ENCODE data around the gene GJB3. TPM values are rescaled to one million over a fixed set of nuclear protein-coding genes. Genes with fewer than 3 reads are reported as not detected.
A peak's percentile ranks its signal among the peaks of the same experiment; 100 is the strongest.

The GJB3 gene
- total RNA-seq, 1 donor from 2014 or later = 0.80 TPM

DNA sequence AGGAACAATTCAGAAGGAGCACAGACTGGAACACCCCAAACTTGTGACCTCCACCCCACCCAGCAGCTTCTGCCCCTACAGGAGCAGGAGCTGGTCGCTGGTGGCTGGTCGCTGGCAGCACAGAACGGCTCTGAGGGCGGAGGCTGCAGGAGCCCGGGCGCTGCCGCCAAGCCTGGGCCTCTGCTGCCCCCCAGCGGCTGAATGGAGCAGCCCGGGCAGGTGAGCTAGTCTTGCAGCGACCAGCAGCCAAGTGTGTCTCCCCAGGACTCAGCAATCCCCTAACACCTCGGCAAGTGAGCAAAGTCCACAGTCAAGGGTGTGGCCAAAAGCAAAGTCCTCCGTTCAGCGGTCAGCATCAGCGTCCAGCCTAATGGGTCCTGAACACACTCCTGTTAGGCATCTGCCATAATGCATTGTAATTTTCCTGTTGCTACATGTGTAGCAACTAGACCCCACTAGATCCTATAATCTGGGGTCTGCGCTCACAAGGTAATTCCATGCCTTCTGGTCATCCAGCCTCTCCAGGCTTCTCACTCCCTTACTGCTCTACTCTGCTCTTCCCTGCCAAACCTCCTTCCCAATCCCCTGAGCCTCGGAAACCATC lies 38.2 kb upstream of the GJB3 start:
- H3K4me3 ChIP-seq = no peak overlapping the region
- H3K27ac ChIP-seq = no peak overlapping the region
- intact Hi-C loops (cut with DNase I) = no loop called here
- H3K9me3 ChIP-seq = no peaks in the 10 kb centered on the region
- H3K4me1 ChIP-seq = no peaks in the 10 kb centered on the region
- TF ChIP-seq, protein P1, sequence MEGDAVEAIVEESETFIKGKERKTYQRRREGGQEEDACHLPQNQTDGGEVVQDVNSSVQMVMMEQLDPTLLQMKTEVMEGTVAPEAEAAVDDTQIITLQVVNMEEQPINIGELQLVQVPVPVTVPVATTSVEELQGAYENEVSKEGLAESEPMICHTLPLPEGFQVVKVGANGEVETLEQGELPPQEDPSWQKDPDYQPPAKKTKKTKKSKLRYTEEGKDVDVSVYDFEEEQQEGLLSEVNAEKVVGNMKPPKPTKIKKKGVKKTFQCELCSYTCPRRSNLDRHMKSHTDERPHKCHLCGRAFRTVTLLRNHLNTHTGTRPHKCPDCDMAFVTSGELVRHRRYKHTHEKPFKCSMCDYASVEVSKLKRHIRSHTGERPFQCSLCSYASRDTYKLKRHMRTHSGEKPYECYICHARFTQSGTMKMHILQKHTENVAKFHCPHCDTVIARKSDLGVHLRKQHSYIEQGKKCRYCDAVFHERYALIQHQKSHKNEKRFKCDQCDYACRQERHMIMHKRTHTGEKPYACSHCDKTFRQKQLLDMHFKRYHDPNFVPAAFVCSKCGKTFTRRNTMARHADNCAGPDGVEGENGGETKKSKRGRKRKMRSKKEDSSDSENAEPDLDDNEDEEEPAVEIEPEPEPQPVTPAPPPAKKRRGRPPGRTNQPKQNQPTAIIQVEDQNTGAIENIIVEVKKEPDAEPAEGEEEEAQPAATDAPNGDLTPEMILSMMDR (IDR thresholded peaks at IDR 0.05) = peak; percentile 96
- ATAC-seq (peak; percentile 91 to 92), DNase-seq (peak; percentile 83)
- H3K36me3 ChIP-seq = no peaks in the 10 kb centered on the region
- H3K27me3 ChIP-seq (ENCODE audit: low read depth) = no peaks in the 10 kb centered on the region

DNA sequence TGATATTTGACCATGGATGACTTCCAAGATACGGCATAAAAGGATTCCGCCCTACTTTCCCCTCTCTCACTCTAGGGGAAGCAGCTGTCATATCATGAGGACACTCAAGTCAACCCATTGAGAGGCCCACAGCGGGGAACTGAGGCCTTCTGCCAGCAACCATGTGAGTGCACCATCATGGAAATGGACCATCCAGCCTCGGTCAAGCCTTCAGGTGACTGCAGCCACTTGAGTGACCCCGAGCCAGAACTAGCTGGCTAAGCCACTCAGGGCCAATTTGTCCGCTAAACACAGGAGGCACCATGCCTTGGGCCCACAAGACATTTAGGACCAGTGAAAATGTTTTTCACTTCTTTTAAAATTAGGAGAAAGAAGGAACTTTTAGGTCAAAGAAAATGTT lies 37.2 kb upstream of the GJB3 start:
- H3K4me1 ChIP-seq = no peaks in the 10 kb centered on the region
- ATAC-seq = no peak
- intact Hi-C loops (cut with DNase I) = no loop called here
- H3K27ac ChIP-seq = no peak overlapping the region
- TF ChIP-seq, protein P1 (IDR thresholded peaks at IDR 0.05) = no peak
- no peak for DNase-seq
- H3K4me3 ChIP-seq = no peak overlapping the region
- no peaks in the 10 kb centered on the region for H3K9me3 ChIP-seq
- H3K27me3 ChIP-seq (ENCODE audit: low read depth) = no peaks in the 10 kb centered on the region
- no peaks in the 10 kb centered on the region for H3K36me3 ChIP-seq

DNA sequence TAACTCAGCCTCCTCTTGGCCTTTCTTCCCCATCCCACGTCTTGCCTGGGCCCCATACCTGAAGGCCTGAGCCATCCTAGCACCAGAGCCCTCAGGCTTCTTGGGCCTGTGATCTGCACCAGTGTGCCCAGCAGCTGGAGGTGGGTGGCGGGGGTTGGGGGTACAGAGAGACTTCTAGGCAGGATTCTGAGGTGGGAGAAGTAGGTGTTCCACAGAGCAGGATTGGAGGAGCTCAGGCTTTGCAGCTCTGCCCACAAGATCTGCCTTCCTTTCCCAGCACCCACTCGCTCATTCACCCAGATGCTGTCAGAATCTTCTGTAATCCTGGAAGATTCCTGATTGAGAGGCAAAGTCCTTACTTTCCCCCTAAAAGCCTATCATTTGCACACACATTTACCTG lies 36.2 kb upstream of the GJB3 start:
- H3K9me3 ChIP-seq = no peaks in the 10 kb centered on the region
- intact Hi-C loops (cut with DNase I) = no loop called here
- no peaks in the 10 kb centered on the region for H3K27me3 ChIP-seq (ENCODE audit: low read depth)
- no peak overlapping the region for H3K27ac ChIP-seq
- no peak for DNase-seq
- no peak overlapping the region for H3K4me3 ChIP-seq
- H3K4me1 ChIP-seq = no peaks in the 10 kb centered on the region
- no peaks in the 10 kb centered on the region for H3K36me3 ChIP-seq
- no peak for ATAC-seq
- TF ChIP-seq, protein P1 (IDR thresholded peaks at IDR 0.05) = no peak

DNA sequence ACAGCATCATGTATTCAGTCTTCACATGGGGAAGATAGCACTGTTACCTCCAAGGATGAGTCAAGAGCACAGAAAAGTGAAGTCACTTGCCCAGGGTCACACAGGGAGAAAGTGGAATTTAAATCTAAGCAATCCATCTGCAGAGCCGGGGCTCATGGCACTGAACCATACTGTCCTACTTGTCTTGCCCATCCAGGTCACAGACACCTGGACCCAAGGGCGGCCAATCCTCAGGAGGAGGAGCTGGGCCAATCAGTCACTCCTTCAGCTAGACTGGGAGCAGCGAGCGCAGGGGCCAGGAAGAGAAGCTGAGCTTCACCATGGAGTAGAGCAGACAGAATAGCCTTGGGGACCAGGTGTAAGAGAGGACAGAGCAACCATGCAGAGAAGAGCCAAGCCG lies 35.3 kb upstream of the GJB3 start:
- intact Hi-C loops (cut with DNase I) = no loop called here
- Histone ChIP-seq H3K27ac (no peak overlapping the region), H3K36me3 (no peaks in the 10 kb centered on the region), H3K9me3 (no peaks in the 10 kb centered on the region), H3K4me1 (no peaks in the 10 kb centered on the region), H3K27me3 (ENCODE audit: low read depth) (no peaks in the 10 kb centered on the region), H3K4me3 (no peak overlapping the region)
- no peak for DNase-seq
- TF ChIP-seq, protein P1 (IDR thresholded peaks at IDR 0.05) = no peak
- no peak for ATAC-seq

DNA sequence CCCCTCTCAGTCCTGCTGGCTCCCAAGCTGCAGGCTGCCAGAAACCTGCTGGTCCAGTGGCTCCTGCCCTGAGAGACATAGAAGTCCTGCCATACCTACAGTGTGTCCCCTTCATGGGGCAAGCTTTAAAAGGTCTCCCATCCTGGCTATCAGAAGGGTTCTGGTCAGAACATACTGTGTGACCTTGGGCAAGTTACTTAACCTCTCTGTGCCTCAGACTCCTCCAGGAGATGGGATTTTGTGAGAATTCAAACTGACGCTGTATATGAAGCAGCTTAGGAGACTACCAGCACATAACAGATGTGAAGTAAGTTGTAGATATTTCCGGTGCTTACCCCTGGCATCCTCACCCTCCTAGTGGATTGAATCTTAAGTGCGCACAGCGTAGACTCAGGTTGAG lies 34.9 kb upstream of the GJB3 start:
- DNase-seq = no peak
- no peaks in the 10 kb centered on the region for H3K4me1 ChIP-seq
- H3K36me3 ChIP-seq = no peaks in the 10 kb centered on the region
- no peak overlapping the region for H3K27ac ChIP-seq
- H3K4me3 ChIP-seq = no peak overlapping the region
- ATAC-seq = no peak
- no peaks in the 10 kb centered on the region for H3K27me3 ChIP-seq (ENCODE audit: low read depth)
- intact Hi-C loops (cut with DNase I) = no loop called here
- H3K9me3 ChIP-seq = no peaks in the 10 kb centered on the region
- TF ChIP-seq, protein P1 (IDR thresholded peaks at IDR 0.05) = no peak
